HUES48 (cell line): ENCODE data around the gene COLEC12.

ENCODE experiments used
- H3K27ac ChIP-seq: one replicate; pipeline ENCODE4 v1.7.0; 2013; ENCODE audit warnings: low read depth, low read length, inconsistent platforms
- H3K27me3 ChIP-seq: 2 replicates; pipeline ENCODE4 v1.6.1; 2013; ENCODE audit warnings: mild to moderate bottlenecking, low read length; ENCODE audit not compliant: control insufficient read depth, insufficient read depth
- H3K36me3 ChIP-seq: 2 replicates; pipeline ENCODE4 v1.6.1; 2013; ENCODE audit warnings: low read length; ENCODE audit not compliant: control insufficient read depth, insufficient read depth
- H3K4me1 ChIP-seq: 2 replicates; pipeline ENCODE4 v1.6.1; 2013; ENCODE audit warnings: mild to moderate bottlenecking, low read length; ENCODE audit not compliant: control insufficient read depth, insufficient read depth
- H3K4me3 ChIP-seq: 2 replicates; pipeline ENCODE4 v1.5.1; 2013; ENCODE audit warnings: mild to moderate bottlenecking, low read depth, low read length
- H3K9ac ChIP-seq: 2 replicates; pipeline ENCODE4 v1.6.1; 2013; ENCODE audit warnings: mild to moderate bottlenecking, low read depth, low read length, moderate library complexity
- H3K9me3 ChIP-seq: 2 replicates; pipeline ENCODE4 v1.6.1; 2013; ENCODE audit warnings: low read length; ENCODE audit not compliant: control insufficient read depth, insufficient read depth

COLEC12 gene

GRCh38 chr18:500632-501405 is at the start of gene COLEC12:
Gene COLEC12, minus strand, starts transcription at chr18:500701. Its CDS starts 187 bp downstream, at chr18:500514.
- H3K4me1 ChIP-seq = peaks cover 11% of the 10 kb centered on the region; the same call in 1 of the 2 replicates
- H3K9ac ChIP-seq = no peak within 1 kb of the TSS
- no peak within 1 kb of the TSS for H3K27ac ChIP-seq
- H3K9me3 ChIP-seq = no peaks in the 10 kb centered on the region
- no peaks in the 10 kb centered on the region for H3K36me3 ChIP-seq
- peaks cover 67% of the 10 kb centered on the region for H3K27me3 ChIP-seq
- peak within 1 kb of the TSS; percentile 73 for H3K4me3 ChIP-seq

- H3K27me3 ChIP-seq = no peaks in the 10 kb centered on the region
- no peak overlapping the region for H3K4me3 ChIP-seq
- H3K9me3 ChIP-seq = no peaks in the 10 kb centered on the region; the same call in 1 of the 2 replicates
- H3K36me3 ChIP-seq = no peaks in the 10 kb centered on the region
- no peak overlapping the region for H3K27ac ChIP-seq
- no peak overlapping the region for H3K9ac ChIP-seq
- H3K4me1 ChIP-seq = no peaks in the 10 kb centered on the region
These were observed 49.5 kb upstream of the COLEC12 start for GRCh38 chr18:549967-550366.

- no peaks in the 10 kb centered on the region for H3K27me3 ChIP-seq
- H3K36me3 ChIP-seq = no peaks in the 10 kb centered on the region
- H3K4me3 ChIP-seq = no peak overlapping the region
- no peak overlapping the region for H3K9ac ChIP-seq
- H3K4me1 ChIP-seq = no peaks in the 10 kb centered on the region
- no peaks in the 10 kb centered on the region for H3K9me3 ChIP-seq
- no peak overlapping the region for H3K27ac ChIP-seq
These were observed 43.1 kb upstream of the COLEC12 start for GRCh38 chr18:543447-544078.

- no peaks in the 10 kb centered on the region for H3K27me3 ChIP-seq
- H3K4me3 ChIP-seq = no peak overlapping the region
- no peaks in the 10 kb centered on the region for H3K36me3 ChIP-seq
- H3K4me1 ChIP-seq = no peaks in the 10 kb centered on the region
- H3K9me3 ChIP-seq = no peaks in the 10 kb centered on the region
- H3K27ac ChIP-seq = no peak overlapping the region
- H3K9ac ChIP-seq = no peak overlapping the region
These were observed 33.6 kb upstream of the COLEC12 start for GRCh38 chr18:533995-534601.

GRCh38 chr18:532632-533031 is 32.1 kb upstream of the COLEC12 start:
- Histone ChIP-seq H3K4me3 (no peak overlapping the region), H3K9ac (no peak overlapping the region), H3K4me1 (no peaks in the 10 kb centered on the region), H3K27me3 (no peaks in the 10 kb centered on the region), H3K27ac (no peak overlapping the region), H3K36me3 (no peaks in the 10 kb centered on the region), H3K9me3 (no peaks in the 10 kb centered on the region)

GRCh38 chr18:532018-532417 is 31.5 kb upstream of the COLEC12 start:
- no peaks in the 10 kb centered on the region for H3K36me3 ChIP-seq
- H3K27ac ChIP-seq = no peak overlapping the region
- H3K9ac ChIP-seq = no peak overlapping the region
- H3K4me3 ChIP-seq = no peak overlapping the region
- no peaks in the 10 kb centered on the region for H3K27me3 ChIP-seq
- no peaks in the 10 kb centered on the region for H3K9me3 ChIP-seq
- no peaks in the 10 kb centered on the region for H3K4me1 ChIP-seq

- no peak overlapping the region for H3K4me3 ChIP-seq
- H3K27me3 ChIP-seq = no peaks in the 10 kb centered on the region
- no peaks in the 10 kb centered on the region for H3K4me1 ChIP-seq
- H3K27ac ChIP-seq = no peak overlapping the region
- H3K36me3 ChIP-seq = no peaks in the 10 kb centered on the region
- H3K9ac ChIP-seq = no peak overlapping the region
- no peaks in the 10 kb centered on the region for H3K9me3 ChIP-seq
These were observed 26.6 kb upstream of the COLEC12 start for GRCh38 chr18:527146-527545.

GRCh38 chr18:526681-527080 is 26.2 kb upstream of the COLEC12 start:
- Histone ChIP-seq H3K4me3 (no peak overlapping the region), H3K9me3 (no peaks in the 10 kb centered on the region), H3K9ac (no peak overlapping the region), H3K27me3 (no peaks in the 10 kb centered on the region), H3K27ac (no peak overlapping the region), H3K4me1 (no peaks in the 10 kb centered on the region), H3K36me3 (no peaks in the 10 kb centered on the region)

- Histone ChIP-seq H3K9me3 (no peaks in the 10 kb centered on the region), H3K27me3 (no peaks in the 10 kb centered on the region), H3K4me3 (no peak overlapping the region), H3K9ac (no peak overlapping the region), H3K27ac (no peak overlapping the region), H3K4me1 (no peaks in the 10 kb centered on the region), H3K36me3 (no peaks in the 10 kb centered on the region)
These were observed 24.7 kb upstream of the COLEC12 start for GRCh38 chr18:525036-525797.

- no peak overlapping the region for H3K27ac ChIP-seq
- H3K4me1 ChIP-seq = no peaks in the 10 kb centered on the region
These were observed 24.0 kb upstream of the COLEC12 start for GRCh38 chr18:524466-524865.

More at GRCh38 chr18:524466-524865, 24.0 kb upstream of the COLEC12 start:
- Histone ChIP-seq H3K4me3 (no peak overlapping the region), H3K27me3 (no peaks in the 10 kb centered on the region), H3K9ac (no peak overlapping the region), H3K36me3 (no peaks in the 10 kb centered on the region), H3K9me3 (no peaks in the 10 kb centered on the region)
